Measurements from ENCODE around the gene COL18A1. TPM values are rescaled to one million over a fixed set of nuclear protein-coding genes. Genes with fewer than 3 reads are reported as not detected.

Gene COL18A1
- total RNA-seq, 1 experiment from 2014 or later: 77.0 TPM

- BruUV-seq (replicated peaks): no TSS peak
- H3K4me3 ChIP-seq (ENCODE audit: low read length): no peak overlapping the region
- H3K27ac ChIP-seq (ENCODE audit: low read length): no peak overlapping the region
- H3K27me3 ChIP-seq (ENCODE audit: low read length): no peaks in the 10 kb centered on the region
- no peaks in the 10 kb centered on the region for H3K9me3 ChIP-seq (ENCODE audit: low read length)
- no peaks in the 10 kb centered on the region for H4K20me1 ChIP-seq (ENCODE audit: low read length)
- TF ChIP-seq CTCF (conservative IDR thresholded peaks at IDR 0.05; ENCODE audit: low read depth, low read length) (no peak), EZH2 (IDR thresholded peaks at IDR 0.05; ENCODE audit: low read length, unreplicated experiment) (no peak), EZH2phosphoT487 (IDR thresholded peaks at IDR 0.05; ENCODE audit: borderline replicate concordance, low read length) (no peak)
- CTCF ChIA-PET: no interaction called here
- H3K4me2 ChIP-seq (ENCODE audit: low read length): no peak overlapping the region
- POLR2A ChIA-PET (ENCODE audit: unreplicated experiment): no interaction called here
- DNase-seq (no peak), ATAC-seq (no peak)
- no peak overlapping the region for H3K9ac ChIP-seq (ENCODE audit: low read length)
- no peaks in the 10 kb centered on the region for H3F3A ChIP-seq (ENCODE audit: low read length, unreplicated experiment)
- no peaks in the 10 kb centered on the region for H3K9me2 ChIP-seq (replicated peaks; ENCODE audit: low read length)
- H3K79me2 ChIP-seq (ENCODE audit: low read length): no peaks in the 10 kb centered on the region
- peaks cover 23% of the 10 kb centered on the region for H3K4me1 ChIP-seq (ENCODE audit: insufficient read depth, low read length)
- intact Hi-C loops (cut with micrococcal nuclease): no loop called here
- H2AFZ ChIP-seq (ENCODE audit: low read length): no peak overlapping the region
- no peaks in the 10 kb centered on the region for H3K36me3 ChIP-seq (ENCODE audit: low read depth, low read length)
Observed at GRCh38 chr21:45374826-45375455, 30.0 kb upstream of the COL18A1 start.

DNA sequence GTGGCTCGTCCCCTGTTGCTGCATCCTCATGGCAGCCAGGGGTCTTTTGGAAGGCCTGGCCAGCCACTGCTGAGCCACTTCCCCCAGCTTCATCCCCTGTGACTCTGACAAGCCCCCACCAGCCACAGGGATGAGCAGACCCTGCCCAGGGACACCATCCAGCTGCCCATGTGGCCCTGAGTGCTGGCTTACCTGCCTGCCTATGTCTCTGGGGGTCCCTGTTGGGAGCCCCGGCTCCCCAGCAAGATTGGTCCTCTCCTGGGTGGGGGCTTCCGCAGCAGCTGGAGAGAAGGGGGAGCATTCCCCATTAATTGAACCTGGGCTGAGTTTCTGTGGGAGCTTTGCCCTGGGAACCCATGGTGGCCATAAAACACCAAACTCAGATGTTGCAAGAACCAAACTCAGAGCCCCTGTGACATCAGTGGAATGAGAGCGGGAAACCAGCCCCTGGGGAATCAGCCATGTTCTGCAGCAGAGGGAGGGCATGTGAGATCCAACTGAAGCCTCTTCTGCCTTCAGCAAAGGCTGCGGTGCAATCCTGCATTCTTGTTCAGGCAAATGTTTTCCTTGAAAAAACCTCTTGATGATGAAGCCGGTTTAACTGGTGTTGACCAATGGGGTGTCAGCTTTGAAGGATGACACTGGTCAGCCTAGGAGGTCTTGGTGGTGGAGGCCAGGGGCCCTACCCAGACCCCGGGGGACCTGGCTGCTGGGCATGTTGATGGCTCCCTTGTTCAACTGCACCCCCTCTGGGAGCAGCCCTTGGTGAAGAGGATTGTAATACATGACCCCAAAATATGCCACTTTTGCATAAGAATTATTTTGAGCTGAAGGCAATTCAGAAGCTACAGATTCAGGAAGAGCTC lies 28.3 kb upstream of the COL18A1 start:
- H3K9ac ChIP-seq (ENCODE audit: low read length): no peak overlapping the region
- no peaks in the 10 kb centered on the region for H3K27me3 ChIP-seq (ENCODE audit: low read length)
- BruUV-seq (replicated peaks): no TSS peak
- H3K9me3 ChIP-seq (ENCODE audit: low read length): no peaks in the 10 kb centered on the region
- no peak overlapping the region for H2AFZ ChIP-seq (ENCODE audit: low read length)
- POLR2A ChIA-PET (ENCODE audit: unreplicated experiment): no interaction called here
- no peak overlapping the region for H3K4me3 ChIP-seq (ENCODE audit: low read length)
- H3K79me2 ChIP-seq (ENCODE audit: low read length): no peaks in the 10 kb centered on the region
- intact Hi-C loops (cut with micrococcal nuclease): no loop called here
- TF ChIP-seq EZH2 (IDR thresholded peaks at IDR 0.05; ENCODE audit: low read length, unreplicated experiment): no peak
- TF ChIP-seq CTCF (conservative IDR thresholded peaks at IDR 0.05; ENCODE audit: low read depth, low read length): no peak
- TF ChIP-seq EZH2phosphoT487 (IDR thresholded peaks at IDR 0.05; ENCODE audit: borderline replicate concordance, low read length): no peak
- H4K20me1 ChIP-seq (ENCODE audit: low read length): no peaks in the 10 kb centered on the region
- H3K27ac ChIP-seq (ENCODE audit: low read length): no peak overlapping the region
- H3K4me2 ChIP-seq (ENCODE audit: low read length): no peak overlapping the region
- H3K36me3 ChIP-seq (ENCODE audit: low read depth, low read length): no peaks in the 10 kb centered on the region
- CTCF ChIA-PET: no interaction called here
- H3K9me2 ChIP-seq (replicated peaks; ENCODE audit: low read length): no peaks in the 10 kb centered on the region
- no peaks in the 10 kb centered on the region for H3F3A ChIP-seq (ENCODE audit: low read length, unreplicated experiment)
- ATAC-seq: no peak
- H3K4me1 ChIP-seq (ENCODE audit: insufficient read depth, low read length): peaks cover 23% of the 10 kb centered on the region
- DNase-seq: no peak

- H3K27ac ChIP-seq (ENCODE audit: low read length): no peak overlapping the region
- BruUV-seq (replicated peaks): no TSS peak
Observed at GRCh38 chr21:45377325-45377709, 27.6 kb upstream of the COL18A1 start.

More at GRCh38 chr21:45377325-45377709, 27.6 kb upstream of the COL18A1 start:
- Histone ChIP-seq H3K4me3 (ENCODE audit: low read length) (no peak overlapping the region), H2AFZ (ENCODE audit: low read length) (no peak overlapping the region), H3K4me1 (ENCODE audit: insufficient read depth, low read length) (peaks cover 23% of the 10 kb centered on the region), H3K79me2 (ENCODE audit: low read length) (no peaks in the 10 kb centered on the region), H3K36me3 (ENCODE audit: low read depth, low read length) (no peaks in the 10 kb centered on the region), H4K20me1 (ENCODE audit: low read length) (no peaks in the 10 kb centered on the region), H3K9ac (ENCODE audit: low read length) (no peak overlapping the region), H3K9me2 (replicated peaks; ENCODE audit: low read length) (no peaks in the 10 kb centered on the region), H3K9me3 (ENCODE audit: low read length) (no peaks in the 10 kb centered on the region), H3K27me3 (ENCODE audit: low read length) (no peaks in the 10 kb centered on the region), H3F3A (ENCODE audit: low read length, unreplicated experiment) (no peaks in the 10 kb centered on the region), H3K4me2 (ENCODE audit: low read length) (no peak overlapping the region)
- no peak for TF ChIP-seq CTCF (conservative IDR thresholded peaks at IDR 0.05; ENCODE audit: low read depth, low read length)
- TF ChIP-seq EZH2phosphoT487 (IDR thresholded peaks at IDR 0.05; ENCODE audit: borderline replicate concordance, low read length): no peak
- no peak for TF ChIP-seq EZH2 (IDR thresholded peaks at IDR 0.05; ENCODE audit: low read length, unreplicated experiment)
- intact Hi-C loops (cut with micrococcal nuclease): no loop called here
- POLR2A ChIA-PET (ENCODE audit: unreplicated experiment): no interaction called here
- no peak for ATAC-seq
- no peak for DNase-seq
- CTCF ChIA-PET: no interaction called here
